ENCODE measurements around the gene STMP1. TPM values are rescaled to one million over a fixed set of nuclear protein-coding genes. Genes with fewer than 3 reads are reported as not detected.

STMP1 gene
- total and polyA plus RNA-seq, 2 of the 13 experiments (the other 11 are each of a cell fraction or from before 2014, with no cell fraction given): 7.2 to 16.2 TPM

GRCh38 chr7:135662373-135663114 is at the start of gene STMP1 (continued):
- peak; percentile 76; the same call in 1 of the 2 replicates for TF ChIP-seq ZNF296 (CRISPR knock-in tag; conservative IDR thresholded peaks at IDR 0.05)
- TF ChIP-seq GABPA (IDR thresholded peaks at IDR 0.05; ENCODE audit: low read depth, low read length): peak; percentile 94
- peak; percentile 93 for TF ChIP-seq GABPA (CRISPR knock-in tag; IDR thresholded peaks at IDR 0.05; ENCODE audit: low read depth)
- TF ChIP-seq CEBPG (CRISPR knock-in tag; IDR thresholded peaks at IDR 0.05): peak; percentile 75
- TF ChIP-seq SP1 (IDR thresholded peaks at IDR 0.05): no peak
- TF ChIP-seq SP1 (CRISPR knock-in tag; IDR thresholded peaks at IDR 0.05): peak; percentile 97
- TF ChIP-seq, protein P1, sequence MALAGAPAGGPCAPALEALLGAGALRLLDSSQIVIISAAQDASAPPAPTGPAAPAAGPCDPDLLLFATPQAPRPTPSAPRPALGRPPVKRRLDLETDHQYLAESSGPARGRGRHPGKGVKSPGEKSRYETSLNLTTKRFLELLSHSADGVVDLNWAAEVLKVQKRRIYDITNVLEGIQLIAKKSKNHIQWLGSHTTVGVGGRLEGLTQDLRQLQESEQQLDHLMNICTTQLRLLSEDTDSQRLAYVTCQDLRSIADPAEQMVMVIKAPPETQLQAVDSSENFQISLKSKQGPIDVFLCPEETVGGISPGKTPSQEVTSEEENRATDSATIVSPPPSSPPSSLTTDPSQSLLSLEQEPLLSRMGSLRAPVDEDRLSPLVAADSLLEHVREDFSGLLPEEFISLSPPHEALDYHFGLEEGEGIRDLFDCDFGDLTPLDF (CRISPR knock-in tag; IDR thresholded peaks at IDR 0.05): peak; percentile 65; the same call in 1 of the 2 replicates
- TF ChIP-seq ZNF263 (CRISPR knock-in tag; IDR thresholded peaks at IDR 0.05): peak; percentile 31
- TF ChIP-seq ZNF773 (CRISPR knock-in tag; IDR thresholded peaks at IDR 0.05; ENCODE audit: borderline replicate concordance): peak; percentile 86; the same call in 1 of the 2 replicates
- TF ChIP-seq, protein P2, sequence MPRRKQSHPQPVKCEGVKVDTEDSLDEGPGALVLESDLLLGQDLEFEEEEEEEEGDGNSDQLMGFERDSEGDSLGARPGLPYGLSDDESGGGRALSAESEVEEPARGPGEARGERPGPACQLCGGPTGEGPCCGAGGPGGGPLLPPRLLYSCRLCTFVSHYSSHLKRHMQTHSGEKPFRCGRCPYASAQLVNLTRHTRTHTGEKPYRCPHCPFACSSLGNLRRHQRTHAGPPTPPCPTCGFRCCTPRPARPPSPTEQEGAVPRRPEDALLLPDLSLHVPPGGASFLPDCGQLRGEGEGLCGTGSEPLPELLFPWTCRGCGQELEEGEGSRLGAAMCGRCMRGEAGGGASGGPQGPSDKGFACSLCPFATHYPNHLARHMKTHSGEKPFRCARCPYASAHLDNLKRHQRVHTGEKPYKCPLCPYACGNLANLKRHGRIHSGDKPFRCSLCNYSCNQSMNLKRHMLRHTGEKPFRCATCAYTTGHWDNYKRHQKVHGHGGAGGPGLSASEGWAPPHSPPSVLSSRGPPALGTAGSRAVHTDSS (CRISPR knock-in tag; conservative IDR thresholded peaks at IDR 0.05): 0 out of 2 replicates have a peak, but pooled peaks have one; percentile 49
- peak; percentile 96 for TF ChIP-seq HOXA5 (CRISPR knock-in tag; IDR thresholded peaks at IDR 0.05)
- TF ChIP-seq SALL1 (CRISPR knock-in tag; IDR thresholded peaks at IDR 0.05): peak; percentile 70; the same call in 1 of the 2 replicates
- no peak for TF ChIP-seq SMC3 (IDR thresholded peaks at IDR 0.05; ENCODE audit: low read length)
- peak; percentile 97 for TF ChIP-seq KDM2A (CRISPR knock-in tag; IDR thresholded peaks at IDR 0.05; ENCODE audit: borderline replicate concordance, low read depth)
- TF ChIP-seq, protein P3, sequence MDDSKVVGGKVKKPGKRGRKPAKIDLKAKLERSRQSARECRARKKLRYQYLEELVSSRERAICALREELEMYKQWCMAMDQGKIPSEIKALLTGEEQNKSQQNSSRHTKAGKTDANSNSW (CRISPR knock-in tag; IDR thresholded peaks at IDR 0.05; ENCODE audit: borderline replicate concordance): no peak; the same call in 1 of the 2 replicates
- no peak for TF ChIP-seq THYN1 (CRISPR knock-in tag; IDR thresholded peaks at IDR 0.05; ENCODE audit: borderline replicate concordance, low read depth)
- TF ChIP-seq SAP130 (CRISPR knock-in tag; IDR thresholded peaks at IDR 0.05; ENCODE audit: low read depth): peak; percentile 92
- TF ChIP-seq, protein P4, sequence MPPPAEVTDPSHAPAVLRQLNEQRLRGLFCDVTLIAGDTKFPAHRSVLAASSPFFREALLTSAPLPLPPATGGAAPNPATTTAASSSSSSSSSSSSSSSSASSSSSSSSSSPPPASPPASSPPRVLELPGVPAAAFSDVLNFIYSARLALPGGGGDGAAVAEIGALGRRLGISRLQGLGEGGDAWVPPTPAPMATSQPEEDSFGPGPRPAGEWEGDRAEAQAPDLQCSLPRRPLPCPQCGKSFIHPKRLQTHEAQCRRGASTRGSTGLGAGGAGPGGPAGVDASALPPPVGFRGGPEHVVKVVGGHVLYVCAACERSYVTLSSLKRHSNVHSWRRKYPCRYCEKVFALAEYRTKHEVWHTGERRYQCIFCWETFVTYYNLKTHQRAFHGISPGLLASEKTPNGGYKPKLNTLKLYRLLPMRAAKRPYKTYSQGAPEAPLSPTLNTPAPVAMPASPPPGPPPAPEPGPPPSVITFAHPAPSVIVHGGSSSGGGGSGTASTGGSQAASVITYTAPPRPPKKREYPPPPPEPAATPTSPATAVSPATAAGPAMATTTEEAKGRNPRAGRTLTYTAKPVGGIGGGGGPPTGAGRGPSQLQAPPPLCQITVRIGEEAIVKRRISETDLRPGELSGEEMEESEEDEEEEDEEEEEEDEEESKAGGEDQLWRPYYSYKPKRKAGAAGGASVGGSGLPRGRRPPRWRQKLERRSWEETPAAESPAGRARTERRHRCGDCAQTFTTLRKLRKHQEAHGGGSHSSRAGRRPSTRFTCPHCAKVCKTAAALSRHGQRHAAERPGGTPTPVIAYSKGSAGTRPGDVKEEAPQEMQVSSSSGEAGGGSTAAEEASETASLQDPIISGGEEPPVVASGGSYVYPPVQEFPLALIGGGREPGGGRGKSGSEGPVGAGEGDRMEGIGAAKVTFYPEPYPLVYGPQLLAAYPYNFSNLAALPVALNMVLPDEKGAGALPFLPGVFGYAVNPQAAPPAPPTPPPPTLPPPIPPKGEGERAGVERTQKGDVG (CRISPR knock-in tag; IDR thresholded peaks at IDR 0.05; ENCODE audit: borderline replicate concordance): no peak
- no peak; the same call in 1 of the 2 replicates for TF ChIP-seq MEIS2 (CRISPR knock-in tag; IDR thresholded peaks at IDR 0.05)
- TF ChIP-seq ZSCAN21 (CRISPR knock-in tag; IDR thresholded peaks at IDR 0.05; ENCODE audit: borderline replicate concordance): peak; percentile 84; the same call in 1 of the 2 replicates
- TF ChIP-seq, protein P5, sequence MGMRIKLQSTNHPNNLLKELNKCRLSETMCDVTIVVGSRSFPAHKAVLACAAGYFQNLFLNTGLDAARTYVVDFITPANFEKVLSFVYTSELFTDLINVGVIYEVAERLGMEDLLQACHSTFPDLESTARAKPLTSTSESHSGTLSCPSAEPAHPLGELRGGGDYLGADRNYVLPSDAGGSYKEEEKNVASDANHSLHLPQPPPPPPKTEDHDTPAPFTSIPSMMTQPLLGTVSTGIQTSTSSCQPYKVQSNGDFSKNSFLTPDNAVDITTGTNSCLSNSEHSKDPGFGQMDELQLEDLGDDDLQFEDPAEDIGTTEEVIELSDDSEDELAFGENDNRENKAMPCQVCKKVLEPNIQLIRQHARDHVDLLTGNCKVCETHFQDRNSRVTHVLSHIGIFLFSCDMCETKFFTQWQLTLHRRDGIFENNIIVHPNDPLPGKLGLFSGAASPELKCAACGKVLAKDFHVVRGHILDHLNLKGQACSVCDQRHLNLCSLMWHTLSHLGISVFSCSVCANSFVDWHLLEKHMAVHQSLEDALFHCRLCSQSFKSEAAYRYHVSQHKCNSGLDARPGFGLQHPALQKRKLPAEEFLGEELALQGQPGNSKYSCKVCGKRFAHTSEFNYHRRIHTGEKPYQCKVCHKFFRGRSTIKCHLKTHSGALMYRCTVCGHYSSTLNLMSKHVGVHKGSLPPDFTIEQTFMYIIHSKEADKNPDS (CRISPR knock-in tag; IDR thresholded peaks at IDR 0.05): peak; percentile 82; the same call in 1 of the 2 replicates
- no peak for TF ChIP-seq ZNF235 (CRISPR knock-in tag; IDR thresholded peaks at IDR 0.05; ENCODE audit: borderline replicate concordance)
- TF ChIP-seq PHF8 (CRISPR knock-in tag; IDR thresholded peaks at IDR 0.05): peak; percentile 98

All from HepG2 (cell line).